HepG2 (cell line): ENCODE results near the gene GLRA1. TPM values are rescaled to one million over a fixed set of nuclear protein-coding genes. Genes with fewer than 3 reads are reported as not detected.

ENCODE experiments used
- ARNT2 ChIP-seq: sonication (generic); formaldehyde crosslinking; IDR thresholded peaks from 2 replicates; pipeline ENCODE4 v1.8.0; 2022; ENCODE audit warnings: mild to moderate bottlenecking, low read depth, missing genetic modification reagents, moderate library complexity
- DMAP1 ChIP-seq: IDR thresholded peaks from 2 replicates; pipeline ENCODE4 v1.6.1; 2016
- GATAD2A ChIP-seq: IDR thresholded peaks from 2 replicates; pipeline ENCODE4 v1.6.1; 2016
- HNF1A ChIP-seq, 2 experiments: sonication (generic) in 1 of 2; formaldehyde crosslinking in 1 of 2; IDR thresholded peaks; 2 replicates each; pipeline versions ENCODE4 v1.4.0 to v1.6.1; 2016 to 2020; ENCODE audit warnings: borderline replicate concordance in 1 of 2, low read depth in 1 of 2, mild to moderate bottlenecking in 1 of 2, missing genetic modification reagents in 1 of 2
- HOXA5 ChIP-seq: sonication (generic); formaldehyde crosslinking; IDR thresholded peaks from 2 replicates; pipeline ENCODE4 v1.4.0; 2020; ENCODE audit warnings: missing genetic modification reagents
- MIER3 ChIP-seq: IDR thresholded peaks from 2 replicates; pipeline ENCODE4 v1.6.1; 2016; ENCODE audit warnings: missing compliant biosample characterization, borderline replicate concordance
- PHF20 ChIP-seq: sonication (generic); formaldehyde crosslinking; IDR thresholded peaks from 2 replicates; pipeline ENCODE4 v1.5.0; 2020; ENCODE audit warnings: mild to moderate bottlenecking, missing genetic modification reagents
- REPIN1 ChIP-seq: sonication (generic); formaldehyde crosslinking; IDR thresholded peaks from 2 replicates; pipeline ENCODE4 v1.8.0; 2022; ENCODE audit warnings: missing genetic modification reagents, low read depth, mild to moderate bottlenecking, borderline replicate concordance
- RNF2 ChIP-seq: fragments of 450-650 bp; conservative IDR thresholded peaks from 2 replicates; pipeline ENCODE4 v1.6.1; 2016; ENCODE audit warnings: low read depth
- TBL1XR1 ChIP-seq: fragments of 150-350 bp; IDR thresholded peaks from 2 replicates; pipeline ENCODE4 v1.6.1; 2014; ENCODE audit warnings: borderline replicate concordance, low read length; ENCODE audit not compliant: partially characterized antibody
- TGIF2 ChIP-seq: IDR thresholded peaks from 2 replicates; pipeline ENCODE4 v1.6.1; 2016; ENCODE audit warnings: control low read depth, missing compliant biosample characterization
- TP53 ChIP-seq: sonication (generic); formaldehyde crosslinking; conservative IDR thresholded peaks from 2 replicates; pipeline ENCODE4 v1.4.0; 2020; ENCODE audit warnings: missing genetic modification reagents
- ZBTB25 ChIP-seq: IDR thresholded peaks from 2 replicates; pipeline ENCODE4 v1.6.1; 2018; ENCODE audit warnings: missing genetic modification reagents
- ZFP1 ChIP-seq: IDR thresholded peaks from 2 replicates; pipeline ENCODE4 v1.6.1; 2016
- ZFY ChIP-seq: sonication (generic); formaldehyde crosslinking; IDR thresholded peaks from 2 replicates; pipeline ENCODE4 v1.4.0; 2020; ENCODE audit warnings: missing genetic modification reagents
- ZHX1 ChIP-seq: sonication (generic); formaldehyde crosslinking; IDR thresholded peaks from 2 replicates; pipeline ENCODE4 v1.8.1; 2022; ENCODE audit warnings: low read depth, mild to moderate bottlenecking, missing genetic modification reagents
- ZNF20 ChIP-seq: sonication (generic); formaldehyde crosslinking; IDR thresholded peaks from 2 replicates; pipeline ENCODE4 v1.4.0; 2020; ENCODE audit warnings: mild to moderate bottlenecking, moderate library complexity, missing genetic modification reagents
- ZNF503 ChIP-seq: sonication (generic); formaldehyde crosslinking; IDR thresholded peaks from 2 replicates; pipeline ENCODE4 v1.4.0; 2020; ENCODE audit warnings: missing genetic modification reagents
- ZNF75D ChIP-seq: sonication (generic); formaldehyde crosslinking; IDR thresholded peaks from 2 replicates; pipeline ENCODE4 v1.8.1; 2023; ENCODE audit warnings: missing genetic modification reagents, mild to moderate bottlenecking, borderline replicate concordance
- ZNF775 ChIP-seq: sonication (generic); formaldehyde crosslinking; IDR thresholded peaks from 2 replicates; pipeline ENCODE4 v1.4.0; 2020; ENCODE audit warnings: missing genetic modification reagents, mild to moderate bottlenecking, moderate library complexity, borderline replicate concordance
- ZSCAN29 ChIP-seq: sonication (generic); formaldehyde crosslinking; conservative IDR thresholded peaks from 2 replicates; pipeline ENCODE4 v1.4.0; 2020; ENCODE audit warnings: mild to moderate bottlenecking, missing genetic modification reagents
- polyA plus RNA-seq, 8 experiments: library from polyadenylated mRNA; depleted of rRNA in 3 of 8; stranded (reverse) in 7 of 8; unstranded in 1 of 8; fragments of >200 nt; fragmentation: Illumina TruSeq in 4 of 8; extraction: Trizol in 4 of 8; gene quantifications; 2 replicates each; pipeline versions ENCODE4 v1.2.1 to v1.2.3, GENCODE V29; 2011 to 2016; ENCODE audit warnings: low read depth in 4 of 8, missing spikeins in 1 of 8, mixed read lengths in 1 of 8; ENCODE audit not compliant: insufficient read depth in 1 of 8
- total RNA-seq, 5 experiments: library from RNA; depleted of rRNA; stranded (reverse); fragments of >200 nt; fragmentation: Illumina TruSeq; extraction: Trizol; gene quantifications; 2 replicates each; pipeline ENCODE4 v1.2.3, GENCODE V29; 2016; ENCODE audit warnings: low read depth in 1 of 5

GLRA1 gene
- total and polyA plus RNA-seq, 2 of the 13 experiments (the other 11 are each of a cell fraction or from before 2014, with no cell fraction given), result not detected

- TF ChIP-seq ARNT2 (0 out of 2 replicates have a peak, but pooled peaks have one; percentile 21), DMAP1 (CRISPR knock-in tag) (no peak), ZFP1 (CRISPR knock-in tag) (no peak), ZHX1 (0 out of 2 replicates have a peak, but pooled peaks have one; percentile 72), RNF2 (no peak), HOXA5 (CRISPR knock-in tag) (peak; percentile 73), MIER3 (CRISPR knock-in tag) (peak; percentile 82; the same call in 1 of the 2 replicates), REPIN1 (CRISPR knock-in tag) (0 out of 2 replicates have a peak, but pooled peaks have one; percentile 36), HNF1A (IDR thresholded peaks at IDR 0.05; ENCODE audit: low read depth) (no peak), HNF1A (CRISPR knock-in tag; IDR thresholded peaks at IDR 0.05; ENCODE audit: borderline replicate concordance) (peak; percentile 53; the same call in 1 of the 2 replicates), ZNF20 (CRISPR knock-in tag) (no peak), TP53 (CRISPR knock-in tag) (no peak), ZSCAN29 (0 out of 2 replicates have a peak, but pooled peaks have one; percentile 43), TBL1XR1 (no peak), ZFY (CRISPR knock-in tag) (no peak), GATAD2A (CRISPR knock-in tag) (peak; percentile 95), ZNF503 (CRISPR knock-in tag) (peak; percentile 94), ZBTB25 (CRISPR knock-in tag) (0 out of 2 replicates have a peak, but pooled peaks have one; percentile 61), PHF20 (CRISPR knock-in tag) (no peak), ZNF75D (no peak), TGIF2 (0 out of 2 replicates have a peak, but pooled peaks have one; percentile 28), ZNF775 (no peak)
Observed at GRCh38 chr5:151819830-151820229, 104.8 kb downstream of the GLRA1 start (continued).
